ENCODE results near the gene SPRR2F.

Gene SPRR2F

DNA sequence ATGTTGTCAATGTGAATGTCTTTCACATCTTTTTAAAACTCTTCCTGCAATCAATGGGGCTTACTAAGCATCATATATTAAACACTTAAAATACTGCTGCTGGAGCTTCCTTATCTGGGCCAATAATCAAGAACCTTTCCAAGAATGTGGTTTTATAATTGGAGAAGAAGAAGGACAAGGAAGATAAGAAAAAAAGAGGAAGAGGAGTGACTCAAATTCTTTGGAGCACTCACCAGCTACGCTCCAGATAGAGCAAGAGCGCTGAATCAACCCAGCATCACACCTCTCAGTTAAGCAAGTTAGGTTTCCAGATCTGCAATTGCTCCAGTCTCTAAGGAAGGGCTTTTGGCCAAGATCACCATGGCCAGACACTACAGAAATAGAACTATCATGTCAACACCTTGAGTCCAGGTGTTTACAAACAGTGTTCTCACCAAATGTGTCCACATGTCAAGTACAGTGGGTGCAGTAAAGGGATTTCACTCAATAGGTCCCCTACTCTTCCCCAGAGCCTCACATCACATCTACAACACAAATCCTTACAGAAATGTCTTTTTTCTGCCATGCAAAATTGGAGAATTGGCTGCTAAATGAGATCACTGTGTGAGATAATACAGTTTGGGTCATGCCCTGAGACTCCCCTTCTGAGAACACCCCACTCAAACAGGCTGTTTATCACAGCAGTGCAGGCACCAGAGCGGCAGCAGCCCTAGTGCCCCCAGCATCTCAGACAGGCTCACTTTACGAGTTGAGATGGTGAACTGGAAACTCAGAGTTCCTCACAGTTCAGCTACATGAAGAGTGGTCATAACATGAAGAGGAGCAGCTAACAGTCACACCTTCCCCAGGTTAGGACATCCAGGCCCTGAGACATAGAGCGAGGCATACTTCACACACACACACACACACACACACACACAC, 40.2 kb downstream of the SPRR2F start:
- no peak for DNase-seq (ENCODE audit: low spot score)

DNA sequence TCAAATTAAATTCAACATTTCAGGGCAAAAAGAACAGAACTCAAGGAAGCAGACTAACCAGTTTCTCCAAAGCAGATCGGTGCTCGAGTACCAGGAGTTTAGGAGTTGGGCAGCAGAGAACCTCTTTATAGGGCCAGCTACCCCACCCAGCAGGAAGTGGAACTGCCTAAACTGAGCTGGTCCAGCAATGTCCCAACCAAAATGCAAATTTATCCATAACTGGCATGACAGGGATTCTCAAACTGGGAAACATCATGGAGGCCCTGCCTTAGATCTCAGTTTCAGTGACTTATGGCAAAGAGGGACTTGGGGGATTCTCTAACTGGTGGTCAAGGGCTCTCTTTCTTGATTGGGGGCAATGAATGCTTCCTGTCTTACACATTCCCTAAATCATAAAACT, 41.8 kb downstream of the SPRR2F start, which contains the start of gene SPRR2B:
Gene SPRR2B (minus strand): TSS at position 101 of the 400 bp plus-strand sequence. CDS start 772 bp downstream, outside the sequence.
- no peak for DNase-seq (ENCODE audit: low spot score)

DNA sequence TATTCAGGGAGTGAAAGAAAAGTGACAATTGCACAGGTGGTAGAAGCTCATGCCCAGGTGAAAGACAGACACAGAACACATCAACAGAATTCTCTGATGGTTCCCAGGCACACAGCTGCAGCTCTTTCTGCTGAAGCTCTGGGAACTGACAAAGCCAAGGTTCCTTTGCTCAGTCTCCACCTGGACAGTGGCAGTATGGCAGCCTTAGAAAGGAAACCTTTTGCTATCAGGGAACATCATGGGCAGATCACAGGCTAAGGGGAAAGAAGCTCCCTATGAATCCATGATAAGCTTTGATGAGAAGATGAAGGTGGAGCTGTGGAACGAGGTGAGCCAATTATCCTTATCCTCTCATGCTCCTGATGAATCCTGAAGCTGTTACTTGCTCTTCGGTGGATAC, 43.1 kb downstream of the SPRR2F start:
- DNase-seq (ENCODE audit: low spot score): no peak

Measured in HuH-7.5 (cell line).